Activated CD4-positive, alpha-beta T cell treated with anti-CD3 and anti-CD28 coated beads, Interleukin-2, amount 50 U/mL, for 16 hours (primary cell): ENCODE data around the gene C12orf60.
"Not testable (repeated sequence)": the region's sequence is repeated elsewhere in the genome, so short reads cannot be mapped to it uniquely, and the experiment has no call there.

Experiments
- DNase-seq: peaks from one replicate; pipeline ENCODE4 v3.0.0-alpha.2; 2020

Gene C12orf60, protein sequence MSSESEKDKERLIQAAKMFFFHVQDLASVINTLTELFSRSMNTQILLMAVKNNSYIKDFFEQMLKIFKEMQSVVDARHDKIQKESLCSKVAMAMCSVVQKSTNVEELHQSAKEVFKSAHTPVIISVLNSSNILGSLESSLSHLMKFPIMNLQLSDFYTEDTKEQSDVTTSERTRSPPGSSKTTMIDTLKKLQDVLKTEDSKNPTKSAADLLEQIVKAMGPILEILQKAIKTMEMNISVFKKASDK

DNA sequence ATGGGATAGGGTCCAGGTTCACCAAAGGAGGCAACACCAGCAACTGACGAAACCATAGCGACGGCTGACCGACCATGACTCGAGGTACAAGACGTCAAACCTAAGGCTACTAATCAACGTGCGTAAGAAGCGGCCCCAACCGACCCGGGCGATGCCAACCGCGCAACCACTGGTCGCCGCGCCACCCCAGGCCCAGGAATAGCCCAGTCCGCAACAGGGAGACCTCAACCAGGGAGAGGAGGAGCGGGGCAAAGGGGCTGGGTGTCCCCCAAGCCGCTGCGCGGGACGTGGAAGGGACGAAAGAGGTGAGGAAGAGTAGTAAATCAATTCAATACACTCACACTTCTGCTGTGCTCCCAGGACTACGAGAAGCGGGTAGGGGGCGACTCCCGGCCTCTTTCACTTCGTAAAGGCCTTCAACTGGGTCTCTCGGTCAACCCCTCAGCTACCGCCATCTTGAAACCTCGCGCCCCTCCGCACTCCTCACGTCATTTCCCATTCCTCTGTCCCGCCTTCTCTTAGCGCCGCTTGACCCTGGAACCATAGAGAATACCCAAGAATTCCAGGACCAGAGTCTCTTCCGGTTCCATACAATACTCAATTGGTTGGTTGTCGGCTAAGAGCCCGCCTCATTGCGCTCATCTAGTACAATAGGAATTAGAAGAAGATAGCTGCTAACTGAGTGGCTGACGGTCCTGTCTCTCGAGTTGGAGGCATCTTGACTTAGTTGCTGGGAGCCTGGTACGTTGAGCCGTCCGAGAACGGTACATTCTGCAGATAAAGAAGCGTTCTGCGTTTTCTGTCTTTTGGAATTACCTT lies at the start of gene C12orf60, which contains the start of gene WBP11:
Gene C12orf60 (plus strand): TSS at position 660 of the 819 bp plus-strand sequence. CDS start 19,266 bp downstream, outside the sequence.
Gene WBP11 (minus strand): TSS at position 468 of the 819 bp plus-strand sequence. CDS start 2,095 bp downstream, outside the sequence.
- DNase-seq, result peak; percentile 97

DNA sequence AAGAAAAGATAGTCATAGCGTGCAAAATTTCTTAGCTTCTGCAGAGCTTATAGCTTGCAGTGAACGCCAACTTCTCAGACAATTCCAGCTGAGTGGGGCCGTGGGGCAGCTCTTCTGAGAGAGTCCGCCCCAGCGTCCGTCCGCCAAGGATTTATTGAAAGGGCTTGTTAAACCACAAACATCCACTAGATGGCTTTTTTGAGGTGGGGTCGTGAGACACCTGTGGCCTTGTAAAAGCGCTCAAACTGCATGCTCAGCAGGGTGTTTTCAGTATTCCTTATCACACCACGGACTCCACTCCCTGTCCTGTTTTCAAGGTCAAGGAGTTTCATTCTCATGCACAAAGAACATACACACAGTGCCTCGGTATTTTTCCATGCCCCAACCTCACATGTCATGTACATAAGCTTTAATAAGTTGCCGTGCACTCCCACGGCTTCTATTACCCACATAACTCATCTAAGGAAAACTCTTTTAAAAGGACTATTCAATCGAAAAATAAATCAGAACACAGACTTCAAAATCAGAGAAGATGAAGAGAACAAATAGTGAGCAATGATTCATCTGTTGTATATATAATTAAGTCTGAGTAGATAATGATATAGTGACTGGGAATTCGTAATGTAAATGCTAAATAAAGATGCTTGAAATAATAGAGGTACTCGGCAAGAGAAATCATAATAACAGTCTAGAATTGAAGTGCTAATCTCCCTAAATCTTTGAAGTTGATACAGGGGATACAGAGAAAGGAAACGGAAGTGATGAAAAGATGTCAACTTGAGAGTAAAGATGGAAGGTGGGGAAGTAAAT lies 46.9 kb upstream of the C12orf60 start:
- no peak for DNase-seq

DNA sequence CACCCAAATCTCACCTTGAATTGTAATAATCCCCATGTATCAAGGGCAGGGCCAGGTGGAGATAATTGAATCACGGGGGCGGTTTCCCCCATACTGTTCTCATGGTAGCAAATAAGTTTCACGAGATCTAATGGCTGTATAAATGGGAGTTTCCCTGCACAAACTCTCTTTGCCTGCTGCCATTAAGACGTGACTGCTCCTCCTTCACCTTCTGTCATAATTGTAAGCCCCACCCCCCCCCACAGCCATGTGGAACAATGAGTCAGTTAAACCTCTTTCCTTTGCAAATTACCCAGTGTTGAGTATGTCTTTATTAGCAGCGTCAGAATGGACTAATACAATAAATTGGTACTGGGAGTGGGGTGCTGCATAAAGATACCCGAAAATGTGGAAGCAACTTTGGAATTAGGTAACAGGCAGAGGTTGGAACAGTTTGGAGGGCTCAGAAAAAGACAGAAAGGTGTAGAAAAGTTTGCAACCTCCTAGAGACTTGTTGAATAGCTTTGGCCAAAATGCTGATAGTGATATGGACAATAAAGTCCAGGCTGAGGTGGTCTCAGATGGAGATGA lies 43.7 kb upstream of the C12orf60 start:
- DNase-seq, result not testable (repeated sequence)

DNA sequence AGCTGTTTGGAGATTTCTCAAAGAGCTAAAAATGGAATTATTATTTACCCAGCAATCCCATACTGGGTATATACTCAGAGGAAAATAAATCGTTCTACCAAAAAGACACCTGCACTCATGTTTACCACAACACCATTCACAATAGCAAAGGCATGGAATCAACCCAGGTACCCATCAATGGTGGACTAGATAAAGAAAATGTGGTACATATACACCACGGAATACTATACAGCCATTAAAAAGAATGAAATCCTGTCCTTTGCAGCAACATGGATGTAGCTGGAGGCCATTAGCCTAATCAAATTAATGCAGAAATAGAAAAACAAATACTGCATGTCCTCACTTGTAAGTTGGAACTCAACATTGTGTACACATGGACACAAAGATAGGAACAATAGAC lies 38.1 kb upstream of the C12orf60 start:
- DNase-seq, result no peak

DNA sequence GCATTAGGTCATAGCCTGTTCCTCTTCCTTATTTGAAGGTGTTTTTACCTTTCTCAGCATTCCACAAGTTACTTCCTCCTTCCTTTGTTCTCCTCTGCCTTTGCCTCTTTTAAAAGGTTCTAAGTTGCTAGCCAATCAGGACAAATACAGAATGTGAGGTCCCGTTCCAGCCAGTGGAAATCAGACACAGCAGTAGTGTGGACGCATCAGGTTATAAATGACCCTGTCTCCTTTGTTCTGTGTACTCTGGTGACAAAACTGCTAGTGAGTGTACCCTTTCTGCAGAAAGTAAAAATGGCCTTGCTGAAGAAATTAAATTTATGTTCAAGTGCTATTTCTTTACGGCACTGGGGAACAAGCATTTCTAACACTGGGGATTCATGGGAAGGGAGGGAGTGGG lies 37.5 kb upstream of the C12orf60 start:
- DNase-seq, result not testable (repeated sequence)

DNA sequence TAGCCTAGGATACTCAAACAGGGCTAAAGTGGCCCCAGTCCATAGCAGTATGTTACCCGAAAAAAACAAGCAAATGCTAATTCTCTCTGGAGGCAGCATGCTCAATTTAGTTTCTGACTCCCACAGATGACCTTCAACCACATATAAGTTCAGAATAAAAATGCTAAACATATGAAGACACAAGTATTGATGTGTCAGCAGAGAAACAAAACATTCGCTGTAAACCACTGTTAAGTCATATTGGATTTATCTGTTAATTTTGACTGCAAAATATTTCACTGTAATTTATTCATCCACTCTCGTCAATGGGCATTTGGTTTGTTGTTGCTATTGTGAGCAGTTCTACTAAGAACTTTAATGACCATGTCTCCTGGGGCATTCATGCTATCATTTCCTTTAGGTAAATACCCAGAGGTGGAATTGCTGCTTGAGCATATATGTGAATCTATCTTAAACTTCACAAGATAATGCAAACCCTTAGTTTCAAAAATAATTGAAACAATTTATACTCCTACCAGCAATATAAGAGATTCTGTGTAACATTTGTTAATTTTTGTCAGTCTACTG lies 36.7 kb upstream of the C12orf60 start:
- DNase-seq, result no peak

DNA sequence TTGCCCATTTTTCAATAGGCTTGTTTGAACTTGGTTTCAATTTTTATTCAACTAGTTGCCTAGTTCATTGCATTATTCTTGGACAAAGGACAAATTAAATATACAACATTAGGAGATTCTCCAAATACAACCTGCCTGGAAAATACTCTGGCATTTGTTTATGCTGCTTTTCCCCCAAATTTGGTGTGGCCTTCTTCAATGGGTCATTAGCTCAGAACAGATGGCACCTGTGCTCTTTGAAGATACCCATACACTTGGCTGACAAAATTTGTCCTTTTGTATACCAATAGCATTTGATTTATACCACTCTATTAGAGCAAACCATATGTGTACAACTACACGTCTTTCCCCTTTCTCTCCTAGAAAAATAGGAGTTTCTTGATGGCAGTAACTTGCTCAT lies 35.9 kb upstream of the C12orf60 start:
- DNase-seq, result no peak

DNA sequence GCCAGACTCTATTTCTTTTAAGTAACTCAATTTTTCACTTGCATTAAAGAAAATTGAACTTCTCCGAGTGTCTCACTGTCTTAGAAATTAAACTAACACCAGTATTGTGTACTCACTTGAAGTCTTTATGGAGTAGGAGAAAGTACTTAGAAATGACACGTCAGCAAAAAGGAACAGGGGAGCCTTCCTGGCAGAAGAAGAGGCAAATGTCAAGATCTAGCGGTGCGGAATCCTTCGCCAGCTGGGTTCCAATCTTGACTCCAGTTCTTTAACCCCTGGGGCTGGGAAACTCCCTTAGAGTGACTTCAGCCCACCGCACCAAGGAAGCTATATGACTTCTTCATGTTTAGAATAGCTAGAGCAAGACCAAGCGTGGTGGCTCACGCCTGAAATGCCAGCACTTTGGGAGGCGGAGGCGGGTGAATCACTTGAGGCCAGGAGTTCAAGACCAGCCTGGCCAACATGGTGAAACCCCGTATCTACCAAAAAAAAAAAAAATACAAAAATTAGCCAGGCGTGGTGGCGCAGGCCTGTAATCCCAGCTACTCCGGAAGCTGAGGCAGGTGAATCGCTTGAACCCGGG lies 34.6 kb upstream of the C12orf60 start:
- DNase-seq, result peak; percentile 31

DNA sequence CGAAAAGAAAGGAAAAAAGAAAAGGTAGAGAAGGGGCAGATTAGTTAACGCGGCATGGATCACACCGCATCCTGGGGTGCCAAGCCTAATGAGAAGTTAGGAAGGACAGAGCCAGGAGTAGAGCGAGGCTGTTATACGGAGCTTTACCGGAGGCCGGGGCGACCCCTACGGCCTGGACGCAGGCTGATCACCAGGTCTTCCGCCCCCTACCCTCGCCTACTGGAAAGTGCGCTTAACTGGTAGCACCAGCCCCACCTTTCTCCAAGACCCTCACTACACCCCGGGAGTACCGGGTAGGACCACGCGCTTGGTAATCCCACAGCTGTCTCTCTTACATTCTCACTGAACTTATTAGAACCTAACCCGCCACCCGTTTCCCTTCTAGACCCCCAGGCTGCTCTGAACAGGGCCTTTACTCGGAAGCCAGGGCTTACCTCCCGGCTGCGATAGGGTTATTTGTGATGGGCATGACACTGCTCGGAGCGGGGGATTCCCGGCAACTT lies 34.0 kb upstream of the C12orf60 start:
- no peak for DNase-seq

DNA sequence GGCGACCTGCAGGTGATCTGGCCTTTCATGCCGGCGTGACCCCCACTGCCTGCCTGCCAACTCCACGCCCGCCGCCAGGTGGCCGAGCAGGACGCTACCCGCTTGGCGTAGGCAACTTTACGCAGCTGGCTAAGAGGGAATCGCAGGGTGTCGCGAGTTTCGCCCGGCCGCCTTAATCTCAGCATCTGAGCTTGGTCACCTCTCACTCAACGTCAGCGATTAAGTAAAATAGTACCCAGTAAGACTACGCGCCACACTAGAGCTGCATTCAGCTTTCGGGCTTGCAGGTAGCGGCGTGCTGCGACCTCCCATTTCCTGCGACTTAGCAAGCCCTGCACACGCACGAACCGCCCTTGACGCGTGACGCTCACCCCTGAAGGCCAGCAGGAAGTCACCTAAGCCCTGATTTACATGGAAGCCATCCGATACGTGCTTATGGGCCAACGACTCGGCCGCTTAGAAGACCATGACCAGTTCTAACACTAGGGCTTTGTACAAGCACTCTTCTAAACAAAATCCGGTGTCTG lies 33.4 kb upstream of the C12orf60 start:
- peak; percentile 90 for DNase-seq

DNA sequence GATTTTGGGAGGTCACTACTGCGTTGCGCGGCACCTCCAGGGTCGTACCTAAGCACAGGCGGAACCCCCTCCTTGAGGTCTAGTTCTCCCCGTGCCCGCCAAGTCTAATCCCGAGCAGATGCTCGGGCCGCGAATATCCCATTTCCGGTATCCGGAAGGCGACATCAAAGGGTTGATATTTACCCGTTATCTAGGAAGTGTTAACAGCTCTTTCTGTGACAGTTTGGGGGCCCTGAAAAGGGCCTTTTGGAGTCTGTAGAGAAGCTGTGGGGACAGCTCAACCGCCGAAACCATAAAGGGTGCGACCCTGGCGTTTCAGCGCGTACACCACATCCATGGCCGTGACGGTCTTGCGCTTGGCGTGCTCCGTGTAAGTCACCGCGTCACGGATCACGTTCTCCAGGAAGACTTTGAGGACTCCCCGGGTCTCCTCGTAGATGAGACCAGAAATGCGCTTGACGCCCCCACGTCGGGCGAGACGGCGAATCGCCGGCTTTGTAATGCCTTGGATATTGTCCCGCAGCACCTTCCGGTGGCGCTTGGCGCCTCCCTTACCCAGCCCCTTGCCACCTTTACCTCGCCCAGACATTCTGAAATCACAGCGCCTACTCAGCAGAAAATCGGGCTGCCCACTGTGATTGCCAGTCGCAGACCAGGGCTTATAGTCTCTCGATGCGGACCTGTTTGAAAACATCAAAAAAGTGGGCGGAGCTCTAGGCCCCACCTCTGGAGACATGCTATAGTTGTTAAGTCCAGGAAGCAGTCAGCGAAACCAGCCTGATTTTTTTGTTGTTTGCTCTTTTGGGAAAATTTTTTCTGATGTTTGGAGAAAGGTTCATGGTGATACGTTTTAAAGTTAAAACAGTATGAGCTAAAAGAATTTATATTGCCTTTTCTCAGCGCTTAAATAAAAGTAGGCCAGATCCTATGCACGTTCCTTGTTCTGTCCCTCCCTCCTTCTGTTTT lies 32.7 kb upstream of the C12orf60 start:
- DNase-seq, result peak; percentile 98

DNA sequence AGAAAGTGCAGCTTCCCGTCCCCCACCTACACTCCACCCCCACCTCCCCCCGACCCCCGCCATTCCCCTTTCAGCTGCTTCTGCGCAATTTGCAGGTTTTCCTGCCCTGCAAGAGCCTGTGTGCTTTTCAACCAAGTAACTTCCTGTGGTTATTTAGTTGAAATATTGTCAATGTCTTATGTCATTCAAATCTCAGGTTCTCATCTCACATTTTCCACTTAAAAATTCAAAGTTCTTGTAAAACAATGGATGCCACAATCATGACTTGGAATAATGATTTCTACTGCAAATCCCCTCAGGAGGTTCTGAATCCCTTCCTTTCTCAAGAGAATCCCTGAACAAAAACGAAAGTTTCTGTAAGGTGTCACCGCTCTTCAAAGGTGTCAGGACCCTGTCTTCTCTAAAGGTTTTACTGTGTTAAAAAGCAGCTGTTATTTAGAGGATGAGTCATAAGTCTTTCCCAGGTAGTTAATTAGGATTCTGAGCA lies 31.8 kb upstream of the C12orf60 start:
- DNase-seq, result peak; percentile 48

DNA sequence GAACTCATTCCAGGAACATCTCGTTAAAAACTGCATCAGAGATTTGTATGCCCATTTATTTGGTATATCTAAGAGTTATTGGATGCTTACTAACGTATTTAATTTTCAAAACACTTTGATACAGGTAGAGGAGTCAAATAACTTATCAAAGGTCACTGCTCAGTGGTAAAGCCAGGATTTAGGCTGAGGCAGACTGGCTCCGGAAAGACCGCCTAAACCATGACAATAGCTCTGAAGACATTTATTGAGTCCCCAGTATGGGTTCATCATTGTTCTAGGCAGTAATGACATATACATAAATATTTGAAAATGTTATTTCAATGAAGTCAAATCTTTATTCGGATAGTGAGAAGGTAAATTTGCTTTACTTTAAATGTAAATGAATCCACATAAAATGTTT lies 30.5 kb upstream of the C12orf60 start:
- no peak for DNase-seq

DNA sequence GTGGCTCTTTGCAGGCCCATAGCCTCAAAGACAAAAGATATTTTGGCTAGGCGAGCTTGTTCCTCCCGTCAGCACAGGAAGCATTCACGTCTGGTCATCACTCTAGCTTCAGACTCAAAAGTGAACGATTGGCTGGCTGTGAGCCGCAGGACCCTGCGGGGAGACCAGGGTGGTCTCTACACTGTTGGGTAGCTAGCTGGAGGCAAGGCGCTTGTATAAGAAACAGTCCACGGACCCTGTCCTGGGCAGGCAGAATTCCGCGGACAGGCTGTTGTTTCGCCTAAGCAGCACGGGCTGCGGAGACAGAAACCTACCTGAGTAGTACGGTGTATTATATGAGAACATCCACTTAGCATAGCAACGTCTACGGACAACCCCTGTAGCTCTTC lies 29.8 kb upstream of the C12orf60 start:
- peak; percentile 11 for DNase-seq

DNA sequence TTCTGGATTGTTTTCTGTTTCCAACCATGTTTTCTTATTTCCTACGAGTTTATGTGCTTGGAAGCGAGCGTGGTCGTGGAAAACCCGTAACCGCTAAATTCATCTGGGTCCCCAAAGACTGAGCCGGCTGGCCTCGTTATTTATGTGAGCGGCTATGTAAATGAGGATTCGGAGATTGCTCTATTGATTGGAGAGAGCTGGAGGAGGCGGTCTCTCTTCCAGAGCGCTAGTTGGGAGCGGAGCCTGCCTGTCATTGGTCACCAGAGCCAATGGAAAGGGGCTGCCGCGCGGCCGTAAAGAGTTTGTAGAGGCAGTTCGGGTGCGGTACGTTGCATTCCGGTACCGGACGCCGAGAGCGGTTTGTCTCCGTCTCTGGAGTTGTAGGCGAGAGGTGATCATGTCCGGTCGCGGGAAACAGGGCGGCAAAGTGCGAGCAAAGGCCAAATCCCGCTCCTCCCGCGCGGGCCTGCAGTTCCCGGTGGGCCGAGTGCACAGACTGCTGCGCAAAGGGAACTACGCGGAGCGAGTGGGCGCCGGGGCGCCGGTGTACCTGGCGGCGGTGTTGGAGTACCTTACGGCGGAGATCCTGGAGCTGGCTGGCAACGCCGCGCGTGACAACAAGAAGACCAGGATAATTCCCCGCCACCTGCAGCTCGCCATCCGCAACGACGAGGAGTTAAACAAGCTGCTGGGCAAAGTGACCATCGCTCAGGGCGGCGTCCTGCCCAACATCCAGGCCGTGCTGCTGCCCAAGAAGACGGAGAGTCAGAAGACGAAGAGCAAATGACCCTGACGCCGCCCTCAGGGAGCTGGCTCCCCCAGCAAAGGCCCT lies 29.2 kb upstream of the C12orf60 start:
- DNase-seq, result peak; percentile 97

DNA sequence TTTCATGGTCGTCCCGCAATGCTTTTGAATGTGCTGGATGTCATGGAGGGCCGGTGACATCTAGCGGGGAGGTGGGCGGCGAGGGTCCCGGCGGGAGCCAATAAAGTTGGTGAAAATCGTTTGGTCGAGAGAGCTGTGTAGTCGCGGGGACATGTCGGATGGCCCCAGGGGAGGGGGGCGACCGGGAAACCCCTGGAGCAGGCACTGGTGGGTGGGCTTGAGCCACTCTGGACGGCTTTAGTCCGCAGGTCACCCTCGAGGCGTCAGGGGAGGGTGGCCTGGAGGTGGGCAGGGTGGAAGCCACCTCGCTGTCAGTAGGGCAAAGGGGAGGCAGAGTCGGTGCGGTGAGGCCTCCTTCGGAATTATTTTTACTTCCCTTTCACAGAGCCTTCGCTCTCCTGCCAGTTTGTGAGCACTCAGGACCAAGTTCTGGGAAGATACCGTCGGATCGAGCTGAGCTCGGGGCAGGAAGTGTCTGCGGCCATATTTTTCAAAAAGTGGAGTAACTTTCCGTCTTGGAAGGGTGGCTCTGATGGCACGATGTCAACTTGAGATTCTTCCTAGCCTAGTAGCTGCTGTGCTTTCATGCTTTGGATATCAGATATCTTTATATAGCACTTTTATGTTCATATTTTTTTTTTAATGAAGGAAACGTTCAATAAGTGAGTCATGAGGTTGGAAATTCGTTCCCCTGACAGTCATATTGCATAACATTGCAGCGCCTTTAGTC lies 28.4 kb upstream of the C12orf60 start:
- peak; percentile 26 for DNase-seq

DNA sequence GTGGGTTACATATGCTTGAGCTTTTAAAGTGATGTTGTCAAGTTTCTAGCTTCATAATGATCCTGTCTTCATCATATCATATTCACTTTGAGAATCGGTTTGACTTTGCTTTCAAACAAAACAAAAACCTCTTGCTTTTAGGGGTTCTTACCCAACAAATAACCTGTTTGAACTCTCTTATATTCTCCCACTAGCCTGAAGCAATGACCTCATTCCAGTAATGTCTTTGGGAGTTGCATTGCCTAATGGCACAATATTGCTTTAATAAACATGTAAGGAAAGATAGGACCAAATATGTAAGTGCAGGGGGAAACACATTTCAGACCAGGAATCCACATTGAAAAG lies 27.9 kb upstream of the C12orf60 start:
- DNase-seq, result peak; percentile 49

DNA sequence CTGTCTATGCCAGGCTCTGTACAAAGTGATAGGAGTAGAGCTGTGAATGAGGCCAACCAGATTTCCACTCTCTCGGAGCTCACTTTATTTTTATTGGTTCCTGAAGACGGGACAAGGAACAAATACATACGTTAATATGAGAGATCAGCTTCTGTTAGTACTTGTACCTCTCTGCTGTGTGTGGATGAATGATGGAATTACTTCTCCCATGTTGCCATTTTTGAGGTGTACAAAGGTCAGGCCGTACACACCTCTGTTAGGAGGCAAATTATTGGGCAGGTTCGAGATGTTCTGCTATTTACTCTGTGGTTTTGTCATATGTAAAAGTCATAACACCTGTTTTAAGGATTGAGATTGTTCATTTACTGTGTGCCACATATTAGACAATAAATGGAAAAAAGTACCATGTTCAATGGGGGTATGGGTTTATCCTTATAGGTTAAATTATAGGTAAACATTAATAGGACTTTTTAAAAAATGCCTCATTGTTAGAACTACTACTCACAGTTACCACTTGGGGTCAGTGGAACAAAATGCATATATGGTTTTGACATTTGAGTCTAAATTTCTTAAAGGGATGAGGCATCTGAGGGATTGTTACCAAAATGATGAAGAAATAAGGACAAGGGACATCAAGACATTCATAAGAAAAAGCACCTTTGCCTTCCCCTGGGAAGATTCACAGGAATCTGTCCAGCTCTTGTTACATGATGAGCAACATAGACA lies 27.1 kb upstream of the C12orf60 start:
- peak; percentile 21 for DNase-seq
